ENCODE data around the gene RAB41. TPM values are rescaled to one million over a fixed set of nuclear protein-coding genes. Genes with fewer than 3 reads are reported as not detected.

The RAB41 gene
- polyA plus RNA-seq, 1 of the 3 experiments (the other 2 are of a cell fraction), result not detected

- Histone ChIP-seq H3K4me2 (no peak overlapping the region), H3K4me1 (ENCODE audit: control insufficient read depth in 1 of 2, insufficient read depth in 2 of 2, low read depth in 1 of 2, low read length in 1 of 2) (no peaks in the 10 kb centered on the region), H3K36me3 (replicated peaks in 1 of 2; ENCODE audit: control insufficient read depth in 1 of 2, insufficient read depth in 2 of 2, low read length in 1 of 2) (no peaks in the 10 kb centered on the region), H3F3A (replicated peaks; ENCODE audit: insufficient read depth) (no peaks in the 10 kb centered on the region), H4K20me1 (ENCODE audit: insufficient read depth) (no peaks in the 10 kb centered on the region), H3K9ac (no peak overlapping the region), H3K27ac (ENCODE audit: low read depth in 2 of 2, low read length in 1 of 2) (no peak overlapping the region), H3K9me3 (no peaks in the 10 kb centered on the region), H3K27me3 (ENCODE audit: insufficient read depth) (peaks cover 16% of the 10 kb centered on the region; the same call in 1 of the 2 replicates), H3K9me2 (no peaks in the 10 kb centered on the region), H3K4me3 (ENCODE audit: low read depth in 2 of 2, low read length in 1 of 2) (no peak overlapping the region), H2AFZ (ENCODE audit: low read depth) (no peak overlapping the region), H3K79me2 (ENCODE audit: insufficient read depth) (no peaks in the 10 kb centered on the region)
- ChIA-PET POLR2A (no interaction called here), CTCF (interaction anchor here (0.5 kb wide), 1 partner anchor 249 kb away, joined by 3 read pairs; no protein-coding TSS in a partner anchor)
- WGBS (ENCODE audit: low lambda C conversion rate), result 60% methylated on average over 1 of the region's 1 CpG
- TF ChIP-seq POLR2AphosphoS5 (IDR thresholded peaks at IDR 0.05; ENCODE audit: low read depth, low read length) (no peak), IRF3 (IDR thresholded peaks at IDR 0.05; ENCODE audit: low read depth, low read length) (no peak), MAX (IDR thresholded peaks at IDR 0.05; ENCODE audit: low read depth) (no peak), USF1 (IDR thresholded peaks at IDR 0.05; ENCODE audit: borderline replicate concordance, low read depth) (no peak), RAD21 (IDR thresholded peaks at IDR 0.05; ENCODE audit: low read length) (no peak), RCOR1 (IDR thresholded peaks at IDR 0.05; ENCODE audit: low read length) (no peak), CHD2 (IDR thresholded peaks at IDR 0.05; ENCODE audit: low read length, partially characterized antibody) (no peak), RXRA (IDR thresholded peaks at IDR 0.05; ENCODE audit: borderline replicate concordance, low read depth) (no peak), RFX5 (IDR thresholded peaks at IDR 0.05; ENCODE audit: low read length) (no peak), FOXM1 (IDR thresholded peaks at IDR 0.05; ENCODE audit: low read depth) (no peak), SIN3A (IDR thresholded peaks at IDR 0.05; ENCODE audit: borderline replicate concordance, low read depth, low read length) (no peak), USF2 (IDR thresholded peaks at IDR 0.05; ENCODE audit: borderline replicate concordance, low read depth, low read length) (no peak), EP300 (IDR thresholded peaks at IDR 0.05; ENCODE audit: borderline replicate concordance in 1 of 2, low read depth in 1 of 2, low read length in 1 of 2) (no peak), SMC3 (IDR thresholded peaks at IDR 0.05; ENCODE audit: low read depth, low read length) (no peak), FOXJ3 (CRISPR knock-in tag; IDR thresholded peaks at IDR 0.05) (no peak), TCF12 (IDR thresholded peaks at IDR 0.05) (no peak), MXI1 (IDR thresholded peaks at IDR 0.05; ENCODE audit: low read depth, low read length) (no peak)
- no peak for DNase-seq
Measured at GRCh38 chrX:70240751-70241150, 41.2 kb upstream of the RAB41 start.

Data from SK-N-SH (cell line).